Suprapubic skin (tissue), 4 donors: ENCODE results near the gene INF2. TPM values are rescaled to one million over a fixed set of nuclear protein-coding genes. Genes with fewer than 3 reads are reported as not detected.

ENCODE experiments used
- DNase-seq, 2 donors: peaks; one replicate each; pipeline ENCODE4 v3.0.0-alpha.2; 2019; ENCODE audit warnings: low spot score in 2 of 2
- H3K27ac ChIP-seq: fragments of 200-600 bp; sonication (generic); one replicate; pipeline ENCODE4 v1.5.1; 2019
- H3K27me3 ChIP-seq: fragments of 200-600 bp; sonication (generic); one replicate; pipeline ENCODE4 v1.5.1; 2019
- H3K36me3 ChIP-seq: fragments of 200-600 bp; sonication (generic); one replicate; pipeline ENCODE4 v1.5.1; 2019
- H3K4me1 ChIP-seq: fragments of 200-600 bp; sonication (generic); one replicate; pipeline ENCODE4 v1.5.1; 2019
- H3K4me3 ChIP-seq: fragments of 200-600 bp; sonication (generic); one replicate; pipeline ENCODE4 v1.5.1; 2019; ENCODE audit warnings: mild to moderate bottlenecking
- H3K9me3 ChIP-seq: fragments of 200-600 bp; sonication (generic); one replicate; pipeline ENCODE4 v1.5.1; 2019
- CTCF ChIP-seq, 2 donors: fragments of 200-600 bp in 1 of 2; fragments of 450-650 bp in 1 of 2; sonication (generic) in 1 of 2; IDR thresholded peaks; one replicate each; pipeline ENCODE4 v1.5.1; 2016 to 2019; ENCODE audit warnings: antibody characterized with exemption in 2 of 2, mild to moderate bottlenecking in 1 of 2, moderate library complexity in 1 of 2
- EP300 ChIP-seq: sonication (generic); formaldehyde crosslinking; IDR thresholded peaks from one replicate; pipeline ENCODE4 v1.6.1; 2017; ENCODE audit warnings: antibody characterized with exemption
- POLR2A ChIP-seq, 2 donors: fragments of 450-650 bp; IDR thresholded peaks; one replicate each; pipeline ENCODE4 v1.6.1; 2017; ENCODE audit warnings: antibody characterized with exemption in 2 of 2, mild to moderate bottlenecking in 2 of 2, moderate library complexity in 2 of 2
- POLR2AphosphoS5 ChIP-seq, 3 donors: sonication (generic); formaldehyde crosslinking; IDR thresholded peaks; one replicate each; pipeline ENCODE4 v1.6.1; 2017; ENCODE audit warnings: antibody characterized with exemption in 3 of 3
- WGBS: methylation state at CpG from one replicate; pipeline ENCODE4 v1.1.5; 2018; 5-methylcytosine and 5-hydroxymethylcytosine counted together
- total RNA-seq, 4 donors: library from RNA; depleted of rRNA; stranded (reverse); fragments of >200 nt; gene quantifications; one replicate each; pipeline ENCODE4 v1.1.0, GENCODE V29; 2016

The INF2 gene
- total RNA-seq, 4 donors from 2014 or later = 52.1 to 126 (median 81.8) TPM

DNA sequence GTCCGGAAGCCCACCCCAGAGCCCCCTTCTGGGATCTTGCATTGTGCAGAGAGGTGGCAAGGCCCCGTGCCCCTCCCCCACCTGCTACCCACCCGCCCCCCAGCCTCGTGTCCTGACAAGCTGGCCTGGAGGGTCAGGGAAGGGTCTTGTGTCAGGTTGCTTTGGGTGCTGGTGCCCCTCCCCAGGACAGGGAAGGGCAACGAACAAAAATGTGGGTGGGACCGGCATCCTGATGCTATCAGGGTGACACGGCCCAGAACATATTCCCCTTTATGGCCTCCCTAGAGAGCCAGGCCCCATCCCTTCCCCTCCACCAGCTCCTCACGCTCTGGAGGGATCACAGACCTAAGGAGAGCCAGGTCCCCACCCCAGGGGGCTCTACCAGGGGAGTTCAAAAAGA, 46.1 kb upstream of the INF2 start:
- Histone ChIP-seq H3K27me3 (peaks cover 27% of the 10 kb centered on the region), H3K36me3 (no peaks in the 10 kb centered on the region), H3K4me3 (no peak overlapping the region), H3K4me1 (peaks cover 5% of the 10 kb centered on the region), H3K27ac (no peak overlapping the region), H3K9me3 (no peaks in the 10 kb centered on the region)
- 50% methylated on average over 6 of the region's 8 CpGs for WGBS
- TF ChIP-seq POLR2A (IDR thresholded peaks at IDR 0.05) (no peak), CTCF (IDR thresholded peaks at IDR 0.05) (no peak), POLR2AphosphoS5 (IDR thresholded peaks at IDR 0.05) (no peak), EP300 (no peak)
- DNase-seq = no peak

- Histone ChIP-seq H3K27me3 (peaks cover 18% of the 10 kb centered on the region), H3K27ac (no peak overlapping the region), H3K9me3 (no peaks in the 10 kb centered on the region), H3K4me3 (no peak overlapping the region), H3K4me1 (peaks cover 5% of the 10 kb centered on the region), H3K36me3 (no peaks in the 10 kb centered on the region)
- no peak for DNase-seq
- TF ChIP-seq POLR2AphosphoS5 (IDR thresholded peaks at IDR 0.05) (no peak), POLR2A (IDR thresholded peaks at IDR 0.05) (no peak), EP300 (no peak), CTCF (IDR thresholded peaks at IDR 0.05) (no peak)
- 83% methylated on average over 7 of the region's 12 CpGs for WGBS
Measured at GRCh38 chr14:104644091-104644635, 45.3 kb upstream of the INF2 start.

DNA sequence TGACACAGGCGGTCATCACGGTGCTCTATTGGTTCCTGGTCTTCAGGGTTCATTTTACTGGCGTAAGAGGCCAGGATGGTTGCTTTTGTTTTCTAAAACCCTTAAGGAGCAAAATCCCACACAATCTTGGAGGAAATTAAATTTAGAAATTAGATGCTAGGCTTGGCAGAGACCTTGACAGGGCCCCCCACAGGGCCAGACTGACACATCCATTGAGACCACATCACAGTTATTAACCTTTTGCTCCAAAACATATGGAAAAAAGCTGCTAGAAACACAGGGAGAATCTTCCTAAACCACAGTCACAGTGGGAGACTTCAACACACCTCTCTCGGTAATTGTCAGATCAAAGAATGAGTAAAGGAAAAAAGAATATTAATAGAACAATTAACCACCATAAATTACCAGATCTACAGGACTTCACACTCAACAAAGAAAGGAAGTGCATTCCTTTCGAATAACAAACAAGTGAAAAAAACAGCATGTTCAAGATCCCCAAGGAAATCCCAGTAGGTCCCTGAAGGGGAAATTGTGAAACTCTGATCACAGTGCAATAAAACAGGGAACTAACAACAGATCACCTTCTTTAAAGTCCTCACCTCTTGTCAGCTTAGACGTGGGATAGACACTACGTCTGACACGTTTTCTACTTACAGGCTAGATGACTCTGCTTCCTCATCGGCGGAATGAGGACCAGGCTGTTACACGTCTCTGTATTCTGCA, 44.6 kb upstream of the INF2 start:
- DNase-seq = no peak
- 61% methylated on average over 11 of the region's 11 CpGs for WGBS
- no peak overlapping the region for H3K27ac ChIP-seq
- H3K9me3 ChIP-seq = no peaks in the 10 kb centered on the region
- H3K27me3 ChIP-seq = peaks cover 12% of the 10 kb centered on the region
- H3K36me3 ChIP-seq = no peaks in the 10 kb centered on the region
- peaks cover 4% of the 10 kb centered on the region for H3K4me1 ChIP-seq
- no peak overlapping the region for H3K4me3 ChIP-seq
- TF ChIP-seq EP300 (no peak), POLR2AphosphoS5 (IDR thresholded peaks at IDR 0.05) (no peak), CTCF (IDR thresholded peaks at IDR 0.05) (no peak), POLR2A (IDR thresholded peaks at IDR 0.05) (no peak)

- no peaks in the 10 kb centered on the region for H3K27me3 ChIP-seq
- no peaks in the 10 kb centered on the region for H3K9me3 ChIP-seq
- TF ChIP-seq CTCF (IDR thresholded peaks at IDR 0.05) = no peak
- TF ChIP-seq POLR2A (IDR thresholded peaks at IDR 0.05) = no peak
- TF ChIP-seq POLR2AphosphoS5 (IDR thresholded peaks at IDR 0.05) = no peak
- no peak for TF ChIP-seq EP300
- no peak overlapping the region for H3K27ac ChIP-seq
- H3K36me3 ChIP-seq = no peaks in the 10 kb centered on the region
- no peak for DNase-seq
- WGBS = 73% methylated on average over 6 of the region's 6 CpGs
- H3K4me3 ChIP-seq = no peak overlapping the region
- H3K4me1 ChIP-seq = peaks cover 9% of the 10 kb centered on the region
Measured at GRCh38 chr14:104647467-104648043, 41.9 kb upstream of the INF2 start.
